CD14-positive monocyte (primary cell): ENCODE data around the gene NAA35. TPM values are rescaled to one million over a fixed set of nuclear protein-coding genes. Genes with fewer than 3 reads are reported as not detected.
A peak's percentile ranks its signal among the peaks of the same experiment; 100 is the strongest.

Experiments
- DNase-seq, 3 donors: peaks; one replicate each; pipeline ENCODE4 v3.0.0-alpha.2; 2011 to 2022
- H2AFZ ChIP-seq: 2 replicates; pipeline ENCODE4 v1.6.0; 2012; ENCODE audit warnings: mild to moderate bottlenecking, low read depth, low read length, inconsistent platforms; ENCODE audit not compliant: insufficient read depth, poor library complexity, severe bottlenecking
- H3K27ac ChIP-seq, 2 donors: 1 replicate in 1 of 2; 2 replicates in 1 of 2; pipeline ENCODE4 v1.5.1; 2012 to 2013; ENCODE audit warnings: low read length in 2 of 2, control low read depth in 1 of 2, inconsistent platforms in 1 of 2, low read depth in 1 of 2, mild to moderate bottlenecking in 1 of 2
- H3K27me3 ChIP-seq, 2 donors: one replicate each; pipeline versions ENCODE4 v1.6.0 to v1.6.1; 2011 to 2013; ENCODE audit warnings: low read length in 2 of 2; ENCODE audit not compliant: control insufficient read depth in 2 of 2, insufficient read depth in 2 of 2
- H3K36me3 ChIP-seq, 2 donors: replicated peaks in 1 of 2; 1 replicate in 1 of 2; 2 replicates in 1 of 2; pipeline versions ENCODE4 v1.5.1 to v1.6.1; 2012 to 2013; ENCODE audit warnings: low read length in 2 of 2, control low read depth in 1 of 2, inconsistent platforms in 1 of 2, mild to moderate bottlenecking in 1 of 2; ENCODE audit not compliant: insufficient read depth in 2 of 2, control insufficient read depth in 1 of 2
- H3K4me1 ChIP-seq, 2 donors: 1 replicate in 1 of 2; 2 replicates in 1 of 2; pipeline versions ENCODE4 v1.5.1 to v1.6.1; 2012 to 2013; ENCODE audit warnings: low read length in 2 of 2, control low read depth in 1 of 2, inconsistent platforms in 1 of 2, mild to moderate bottlenecking in 1 of 2, moderate library complexity in 1 of 2; ENCODE audit not compliant: insufficient read depth in 2 of 2, control insufficient read depth in 1 of 2
- H3K4me2 ChIP-seq: replicated peaks from 2 replicates; pipeline ENCODE3; 2012; ENCODE audit warnings: low read length, moderate library complexity, mild to moderate bottlenecking; ENCODE audit not compliant: poor library complexity, severe bottlenecking; ENCODE audit errors: extremely low read depth
- H3K4me3 ChIP-seq, 3 experiments: fragments of 200-600 bp in 1 of 3; sonication (generic) in 1 of 3; replicated peaks in 1 of 3; 1 replicate in 2 of 3; 2 replicates in 1 of 3; pipeline ENCODE4 v1.5.1; 2011 to 2013; ENCODE audit warnings: low read length in 3 of 3, mild to moderate bottlenecking in 3 of 3, control low read depth in 2 of 3, low read depth in 2 of 3, inconsistent platforms in 1 of 3, moderate library complexity in 1 of 3
- H3K79me2 ChIP-seq: 2 replicates; pipeline ENCODE4 v1.6.0; 2012; ENCODE audit warnings: mild to moderate bottlenecking, control low read depth, inconsistent platforms, low read length, moderate library complexity; ENCODE audit not compliant: insufficient read depth
- H3K9ac ChIP-seq: 2 replicates; pipeline ENCODE4 v1.6.0; 2017; ENCODE audit warnings: low read length, mild to moderate bottlenecking; ENCODE audit not compliant: insufficient read depth, poor library complexity, severe bottlenecking
- H3K9me3 ChIP-seq, 2 donors: replicated peaks in 1 of 2; 1 replicate in 1 of 2; 2 replicates in 1 of 2; pipeline versions ENCODE4 v1.5.1 to v1.6.1; 2012 to 2013; ENCODE audit warnings: low read length in 2 of 2, control low read depth in 1 of 2; ENCODE audit not compliant: control insufficient read depth in 1 of 2, insufficient read depth in 1 of 2
- H4K20me1 ChIP-seq: 2 replicates; pipeline ENCODE4 v1.6.0; 2012; ENCODE audit warnings: mild to moderate bottlenecking, low read length, control low read depth, moderate library complexity; ENCODE audit not compliant: insufficient read depth
- H3K27ac Mint-ChIP-seq, 7 donors: one replicate each; pipeline ENCODE4 v1.8.0; 2020; ENCODE audit warnings: mild to moderate bottlenecking in 7 of 7, mixed read lengths in 7 of 7, moderate library complexity in 6 of 7, inconsistent platforms in 2 of 7
- H3K27me3 Mint-ChIP-seq, 3 donors: one replicate each; pipeline ENCODE4 v1.8.0; 2021 to 2022; ENCODE audit warnings: low read depth in 3 of 3, mild to moderate bottlenecking in 3 of 3, mixed read lengths in 3 of 3, moderate library complexity in 3 of 3, inconsistent platforms in 1 of 3
- H3K36me3 Mint-ChIP-seq, 2 donors: one replicate each; pipeline ENCODE4 v1.8.0; 2020; ENCODE audit warnings: mixed read lengths in 2 of 2, inconsistent platforms in 1 of 2, mild to moderate bottlenecking in 1 of 2
- H3K4me1 Mint-ChIP-seq: one replicate; pipeline ENCODE4 v1.8.0; 2020; ENCODE audit warnings: mild to moderate bottlenecking, mixed read lengths
- H3K4me3 Mint-ChIP-seq, 2 donors: one replicate each; pipeline ENCODE4 v1.8.0; 2020; ENCODE audit warnings: mild to moderate bottlenecking in 2 of 2, mixed read lengths in 2 of 2, moderate library complexity in 1 of 2
- H3K9me3 Mint-ChIP-seq, 7 donors: one replicate each; pipeline ENCODE4 v1.8.0; 2020 to 2022; ENCODE audit warnings: mixed read lengths in 7 of 7, mild to moderate bottlenecking in 6 of 7, moderate library complexity in 6 of 7, inconsistent platforms in 2 of 7
- CTCF ChIP-seq: fragments of 200-600 bp; IDR thresholded peaks from one replicate; pipeline ENCODE4 v1.8.0; 2022; ENCODE audit warnings: antibody characterized with exemption, mild to moderate bottlenecking
- WGBS: methylation state at CpG from one replicate; pipeline ENCODE4 v1.1.5; 2013; ENCODE audit warnings: missing lambda C conversion rate; ENCODE audit not compliant: insufficient coverage; 5-methylcytosine and 5-hydroxymethylcytosine counted together
- intact Hi-C, 2 donors: fragments of 100-400 bp; cut with micrococcal nuclease; formaldehyde crosslinking; loops; one replicate each; pipeline versions ENCODE4 v1.15.0 to v1.15.1; 2023
- polyA plus RNA-seq, 3 donors: library from polyadenylated mRNA; depleted of rRNA in 1 of 3; unstranded in 2 of 3; stranded (reverse) in 1 of 3; fragments of 300-500 nt in 2 of 3; fragments of >200 nt in 1 of 3; fragmentation: Illumina TruSeq in 2 of 3; gene quantifications; 1 replicate in 2 of 3; 2 replicates in 1 of 3; pipeline ENCODE4 v1.2.3, GENCODE V29; 2012 to 2021

The NAA35 gene
- polyA plus RNA-seq, 3 donors: 4.4 to 8.7 (median 5.6) TPM

DNA sequence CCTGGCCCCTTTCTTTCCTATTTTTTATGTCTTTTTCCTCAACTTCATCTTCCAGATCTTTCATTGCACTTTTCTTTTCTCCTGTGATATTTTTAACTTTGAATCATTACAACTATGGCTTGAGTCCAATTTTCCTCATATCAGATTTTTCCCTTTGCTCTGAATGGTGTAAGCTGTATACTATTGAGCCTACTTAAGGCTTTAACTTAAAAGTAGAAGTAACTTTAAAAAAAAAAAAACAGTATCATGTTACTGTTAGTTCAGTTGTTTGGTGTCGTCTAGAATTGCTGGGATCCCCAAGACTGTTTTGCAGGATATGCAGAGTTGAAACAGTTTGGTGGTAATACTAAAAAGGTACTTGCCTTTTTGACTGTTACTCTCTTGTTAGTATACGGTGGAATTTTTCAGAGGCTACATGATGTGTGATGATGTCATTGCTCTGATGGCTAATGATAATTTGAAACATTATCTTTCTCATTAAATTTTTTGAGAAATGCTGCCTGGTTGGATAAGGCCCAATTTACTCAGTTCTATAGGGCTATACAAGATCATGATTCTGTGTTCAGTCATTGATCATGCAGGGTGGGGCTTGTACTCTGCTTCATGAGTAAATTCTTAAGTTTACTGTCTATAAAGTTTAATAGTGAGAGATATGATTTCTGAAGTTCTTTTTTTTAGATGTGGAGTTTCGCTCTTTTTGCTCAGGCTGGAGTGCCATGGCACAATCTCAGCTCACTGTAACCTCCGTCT is 8.8 kb downstream of the NAA35 start:
- Histone ChIP-seq H3K27me3 (no peaks in the 10 kb centered on the region), H3K4me3 (no peak overlapping the region), H3K9ac (no peak overlapping the region), H4K20me1 (peaks cover 11% of the 10 kb centered on the region), H3K9me3 (no peaks in the 10 kb centered on the region), H3K4me1 (no peaks in the 10 kb centered on the region), H3K27ac (no peak overlapping the region), H3K79me2 (peaks cover 88% of the 10 kb centered on the region), H2AFZ (no peak overlapping the region), H3K4me2 (no peak overlapping the region), H3K36me3 (peaks cover 38 to 88% of the 10 kb centered on the region in 2 donors)
- H3K4me3 Mint-ChIP-seq: no peak overlapping the region
- H3K27me3 Mint-ChIP-seq: no peaks in the 10 kb centered on the region
- DNase-seq: no peak
- H3K9me3 Mint-ChIP-seq: no peaks in the 10 kb centered on the region
- intact Hi-C loops: no loop called here
- WGBS: 94% methylated on average over 3 of the region's 4 CpGs
- peaks cover 1% of the 10 kb centered on the region for H3K4me1 Mint-ChIP-seq
- H3K27ac Mint-ChIP-seq: peak overlapping the region in 1 of 7 donors; percentile 30
- TF ChIP-seq CTCF: no peak
- peaks cover 57 to 86% of the 10 kb centered on the region in 2 donors for H3K36me3 Mint-ChIP-seq

GRCh38 chr9:85959955-85960354 is 19.0 kb downstream of the NAA35 start:
- Mint-ChIP-seq H3K4me1 (peaks cover 4% of the 10 kb centered on the region), H3K27me3 (peaks cover 0 to 4% (median 0%) of the 10 kb centered on the region in 3 donors), H3K36me3 (peaks cover 55 to 68% of the 10 kb centered on the region in 2 donors), H3K4me3 (no peak overlapping the region), H3K27ac (peak overlapping the region in 1 of 7 donors; percentile 21), H3K9me3 (no peaks in the 10 kb centered on the region)
- Histone ChIP-seq H3K36me3 (peaks cover 40 to 77% of the 10 kb centered on the region in 2 donors), H3K4me2 (no peak overlapping the region), H3K27me3 (no peaks in the 10 kb centered on the region), H3K4me1 (no peaks in the 10 kb centered on the region), H3K79me2 (peaks cover 3% of the 10 kb centered on the region), H3K9ac (no peak overlapping the region), H4K20me1 (no peaks in the 10 kb centered on the region), H3K27ac (no peak overlapping the region), H3K9me3 (no peaks in the 10 kb centered on the region), H3K4me3 (no peak overlapping the region), H2AFZ (no peak overlapping the region)
- intact Hi-C loops: no loop called here
- no CpG with 5 or more reads among the region's 3 CpGs for WGBS
- no peak for TF ChIP-seq CTCF
- no peak for DNase-seq
